Measurements from ENCODE around the gene OR52D1.
A peak's percentile ranks its signal among the peaks of the same experiment; 100 is the strongest.

OR52D1 gene

GRCh38 chr11:5460983-5461621, 27.4 kb upstream of the OR52D1 start:
- Histone ChIP-seq H3K18ac (ENCODE audit: low read length) (no peak overlapping the region), H3K79me1 (ENCODE audit: low read length) (no peaks in the 10 kb centered on the region), H3K27me3 (ENCODE audit: insufficient read depth, low read length, poor library complexity) (no peaks in the 10 kb centered on the region), H4K5ac (ENCODE audit: low read length) (no peak overlapping the region), H2BK5ac (ENCODE audit: low read length) (no peak overlapping the region), H4K8ac (ENCODE audit: low read depth, low read length) (no peak overlapping the region), H2BK15ac (replicated peaks; ENCODE audit: low read depth) (no peak overlapping the region), H2BK120ac (ENCODE audit: low read depth, low read length) (no peak overlapping the region), H3K79me2 (ENCODE audit: control insufficient read depth, insufficient read depth, low read length) (no peaks in the 10 kb centered on the region), H2AK5ac (ENCODE audit: low read length) (no peak overlapping the region), H3K9ac (ENCODE audit: low read length) (no peak overlapping the region), H3K4me3 (ENCODE audit: low read length) (no peak overlapping the region), H3K56ac (ENCODE audit: low read length) (no peak overlapping the region), H3K27ac (ENCODE audit: low read depth, low read length) (no peak overlapping the region), H3K4me2 (ENCODE audit: low read length) (no peak overlapping the region), H3K4me1 (ENCODE audit: control insufficient read depth, low read depth, low read length) (no peaks in the 10 kb centered on the region), H3K23ac (ENCODE audit: low read length) (no peak overlapping the region), H3K36me3 (ENCODE audit: control insufficient read depth, insufficient read depth, low read length) (no peaks in the 10 kb centered on the region), H3K4ac (ENCODE audit: low read depth, low read length) (no peak overlapping the region)
- DNase-seq: no peak
- WGBS (ENCODE audit: extremely low coverage, insufficient coverage, low lambda C conversion rate): no CpG with 5 or more reads among the region's 14 CpGs

DNA sequence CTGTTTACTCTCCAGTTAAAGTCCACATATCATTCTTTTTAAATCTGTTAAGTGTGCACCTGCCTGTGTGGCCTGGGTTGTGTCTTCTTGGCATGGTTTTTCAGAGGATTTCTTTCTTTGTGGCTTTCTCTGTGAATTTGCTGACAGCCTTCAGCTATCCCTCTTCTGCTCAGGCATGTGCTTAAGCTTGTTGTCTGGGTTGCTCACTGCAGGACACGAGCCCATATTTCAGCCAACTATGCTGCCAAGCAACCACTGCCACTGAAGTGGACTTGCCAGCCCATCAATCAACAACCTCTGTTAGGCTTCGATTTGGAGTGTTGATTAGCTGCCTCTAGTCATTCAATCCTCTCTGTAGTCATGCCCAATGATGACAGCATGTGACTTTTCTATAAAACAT, 21.0 kb upstream of the OR52D1 start:
- no peak overlapping the region for H3K4ac ChIP-seq (ENCODE audit: low read depth, low read length)
- no peak overlapping the region for H3K9ac ChIP-seq (ENCODE audit: low read length)
- no peak overlapping the region for H3K27ac ChIP-seq (ENCODE audit: low read depth, low read length)
- H3K23ac ChIP-seq (ENCODE audit: low read length): no peak overlapping the region
- H3K18ac ChIP-seq (ENCODE audit: low read length): no peak overlapping the region
- no CpG with 5 or more reads among the region's 2 CpGs for WGBS (ENCODE audit: extremely low coverage, insufficient coverage, low lambda C conversion rate)
- H2BK15ac ChIP-seq (replicated peaks; ENCODE audit: low read depth): no peak overlapping the region
- no peaks in the 10 kb centered on the region for H3K79me2 ChIP-seq (ENCODE audit: control insufficient read depth, insufficient read depth, low read length)
- no peak overlapping the region for H3K4me3 ChIP-seq (ENCODE audit: low read length)
- H3K27me3 ChIP-seq (ENCODE audit: insufficient read depth, low read length, poor library complexity): no peaks in the 10 kb centered on the region
- no peak overlapping the region for H2BK120ac ChIP-seq (ENCODE audit: low read depth, low read length)
- H3K36me3 ChIP-seq (ENCODE audit: control insufficient read depth, insufficient read depth, low read length): no peaks in the 10 kb centered on the region
- H3K56ac ChIP-seq (ENCODE audit: low read length): no peak overlapping the region
- H4K8ac ChIP-seq (ENCODE audit: low read depth, low read length): no peak overlapping the region
- H4K5ac ChIP-seq (ENCODE audit: low read length): no peak overlapping the region
- H3K79me1 ChIP-seq (ENCODE audit: low read length): no peaks in the 10 kb centered on the region
- H3K4me2 ChIP-seq (ENCODE audit: low read length): no peak overlapping the region
- H2BK5ac ChIP-seq (ENCODE audit: low read length): no peak overlapping the region
- H2AK5ac ChIP-seq (ENCODE audit: low read length): no peak overlapping the region
- H3K4me1 ChIP-seq (ENCODE audit: control insufficient read depth, low read depth, low read length): no peaks in the 10 kb centered on the region
- DNase-seq: no peak

DNA sequence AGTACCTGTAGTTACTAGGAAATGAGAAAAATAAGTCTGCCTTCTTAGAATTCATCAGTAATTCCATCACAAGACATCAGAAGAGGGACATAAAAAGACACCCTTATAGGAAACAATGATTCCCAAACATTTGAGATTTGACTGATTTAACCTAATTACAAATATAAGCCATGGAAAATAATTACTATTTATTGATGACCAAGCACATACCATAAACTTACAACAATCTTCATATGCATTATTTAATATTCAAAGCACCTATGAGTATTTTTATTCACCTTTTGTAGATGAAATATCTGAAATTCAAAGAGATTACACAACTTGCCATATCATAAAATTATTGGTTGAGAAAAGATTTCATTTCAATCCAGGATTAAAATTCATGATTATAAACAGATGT, 14.6 kb upstream of the OR52D1 start:
- no peak overlapping the region for H4K5ac ChIP-seq (ENCODE audit: low read length)

DNA sequence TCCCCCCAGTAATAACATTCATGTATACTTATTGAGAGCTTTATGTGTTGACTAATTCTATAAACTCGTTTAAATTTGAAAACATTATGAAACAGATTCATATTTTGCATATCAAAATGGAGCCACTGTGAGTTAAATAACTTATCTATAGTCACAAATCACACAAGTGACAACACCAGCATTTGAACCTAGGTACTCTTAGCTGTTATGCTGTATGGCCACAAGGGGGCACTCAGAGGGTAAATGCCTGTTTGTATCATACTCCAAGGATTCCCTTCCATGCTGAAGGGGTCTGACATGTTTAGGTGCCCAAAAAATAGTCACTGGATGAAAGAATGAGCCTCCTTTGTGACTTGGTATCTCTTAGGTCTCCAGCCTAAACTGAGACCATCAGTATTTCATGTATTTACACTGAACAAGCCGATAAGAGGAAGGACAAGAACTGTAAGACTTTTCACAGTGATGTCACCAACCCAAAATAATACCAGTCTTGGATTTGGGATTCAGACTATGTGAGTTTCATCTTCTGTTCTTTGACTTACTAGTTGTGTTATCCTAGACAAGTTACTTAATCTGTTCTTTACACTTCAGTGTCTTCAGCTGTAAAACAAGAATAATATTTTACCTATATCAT, 12.2 kb upstream of the OR52D1 start:
- no peak overlapping the region for H3K4me3 ChIP-seq (ENCODE audit: low read length)
- no peaks in the 10 kb centered on the region for H3K79me2 ChIP-seq (ENCODE audit: control insufficient read depth, insufficient read depth, low read length)
- no CpG with 5 or more reads among the region's 2 CpGs for WGBS (ENCODE audit: extremely low coverage, insufficient coverage, low lambda C conversion rate)
- no peak overlapping the region for H3K27ac ChIP-seq (ENCODE audit: low read depth, low read length)
- no peak overlapping the region for H2BK15ac ChIP-seq (replicated peaks; ENCODE audit: low read depth)
- no peaks in the 10 kb centered on the region for H3K4me1 ChIP-seq (ENCODE audit: control insufficient read depth, low read depth, low read length)
- no peaks in the 10 kb centered on the region for H3K36me3 ChIP-seq (ENCODE audit: control insufficient read depth, insufficient read depth, low read length)
- H3K23ac ChIP-seq (ENCODE audit: low read length): no peak overlapping the region
- H4K8ac ChIP-seq (ENCODE audit: low read depth, low read length): no peak overlapping the region
- H3K27me3 ChIP-seq (ENCODE audit: insufficient read depth, low read length, poor library complexity): no peaks in the 10 kb centered on the region
- no peaks in the 10 kb centered on the region for H3K79me1 ChIP-seq (ENCODE audit: low read length)
- no peak overlapping the region for H3K9ac ChIP-seq (ENCODE audit: low read length)
- H3K18ac ChIP-seq (ENCODE audit: low read length): no peak overlapping the region
- no peak overlapping the region for H2AK5ac ChIP-seq (ENCODE audit: low read length)
- H2BK5ac ChIP-seq (ENCODE audit: low read length): no peak overlapping the region
- H2BK120ac ChIP-seq (ENCODE audit: low read depth, low read length): no peak overlapping the region
- no peak overlapping the region for H3K56ac ChIP-seq (ENCODE audit: low read length)
- no peak overlapping the region for H4K5ac ChIP-seq (ENCODE audit: low read length)
- H3K4me2 ChIP-seq (ENCODE audit: low read length): no peak overlapping the region
- no peak overlapping the region for H3K4ac ChIP-seq (ENCODE audit: low read depth, low read length)
- peak; percentile 64 for DNase-seq

More for the DNA sequence above, 14.6 kb upstream of the OR52D1 start:
- Histone ChIP-seq H3K23ac (ENCODE audit: low read length) (no peak overlapping the region), H3K79me2 (ENCODE audit: control insufficient read depth, insufficient read depth, low read length) (no peaks in the 10 kb centered on the region), H2BK5ac (ENCODE audit: low read length) (no peak overlapping the region), H3K4me2 (ENCODE audit: low read length) (no peak overlapping the region), H3K4me1 (ENCODE audit: control insufficient read depth, low read depth, low read length) (no peaks in the 10 kb centered on the region), H3K4me3 (ENCODE audit: low read length) (no peak overlapping the region), H3K18ac (ENCODE audit: low read length) (no peak overlapping the region), H4K8ac (ENCODE audit: low read depth, low read length) (no peak overlapping the region), H3K27ac (ENCODE audit: low read depth, low read length) (no peak overlapping the region), H2BK15ac (replicated peaks; ENCODE audit: low read depth) (no peak overlapping the region), H3K36me3 (ENCODE audit: control insufficient read depth, insufficient read depth, low read length) (no peaks in the 10 kb centered on the region), H2AK5ac (ENCODE audit: low read length) (no peak overlapping the region), H3K79me1 (ENCODE audit: low read length) (no peaks in the 10 kb centered on the region), H3K4ac (ENCODE audit: low read depth, low read length) (no peak overlapping the region), H3K27me3 (ENCODE audit: insufficient read depth, low read length, poor library complexity) (no peaks in the 10 kb centered on the region), H2BK120ac (ENCODE audit: low read depth, low read length) (no peak overlapping the region), H3K56ac (ENCODE audit: low read length) (no peak overlapping the region), H3K9ac (ENCODE audit: low read length) (no peak overlapping the region)
- DNase-seq: no peak

DNA sequence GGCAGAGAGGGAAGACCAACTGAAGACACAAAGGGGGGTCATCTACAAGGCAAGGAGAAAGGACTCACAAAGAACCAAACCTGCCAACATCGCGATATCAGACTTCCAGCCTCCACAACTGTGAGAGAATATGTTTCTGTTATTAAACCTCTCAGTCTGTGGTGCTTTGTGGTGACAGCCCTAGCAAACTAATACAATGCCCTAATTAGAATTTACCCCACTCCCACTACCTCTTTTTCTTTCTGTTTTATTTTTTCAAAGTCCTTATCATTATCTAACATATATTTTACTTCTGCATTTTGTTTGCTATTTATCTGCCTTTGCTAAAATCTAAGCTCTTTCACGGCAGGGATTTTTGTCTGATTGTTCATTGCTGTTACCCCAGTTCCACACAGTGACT, 2.5 kb upstream of the OR52D1 start:
- H3K56ac ChIP-seq (ENCODE audit: low read length): no peak overlapping the region
- H3K4me1 ChIP-seq (ENCODE audit: control insufficient read depth, low read depth, low read length): no peaks in the 10 kb centered on the region
- H3K79me1 ChIP-seq (ENCODE audit: low read length): no peaks in the 10 kb centered on the region
- no peak overlapping the region for H3K9ac ChIP-seq (ENCODE audit: low read length)
- H2BK15ac ChIP-seq (replicated peaks; ENCODE audit: low read depth): no peak overlapping the region
- no peak overlapping the region for H4K8ac ChIP-seq (ENCODE audit: low read depth, low read length)
- H2BK5ac ChIP-seq (ENCODE audit: low read length): no peak overlapping the region
- no peak overlapping the region for H3K4me2 ChIP-seq (ENCODE audit: low read length)
- H4K5ac ChIP-seq (ENCODE audit: low read length): no peak overlapping the region
- H2BK120ac ChIP-seq (ENCODE audit: low read depth, low read length): no peak overlapping the region
- no peaks in the 10 kb centered on the region for H3K79me2 ChIP-seq (ENCODE audit: control insufficient read depth, insufficient read depth, low read length)
- no CpG with 5 or more reads among the region's 3 CpGs for WGBS (ENCODE audit: extremely low coverage, insufficient coverage, low lambda C conversion rate)
- H3K4me3 ChIP-seq (ENCODE audit: low read length): no peak overlapping the region
- H3K18ac ChIP-seq (ENCODE audit: low read length): no peak overlapping the region
- no peak overlapping the region for H3K27ac ChIP-seq (ENCODE audit: low read depth, low read length)
- H3K27me3 ChIP-seq (ENCODE audit: insufficient read depth, low read length, poor library complexity): no peaks in the 10 kb centered on the region
- H2AK5ac ChIP-seq (ENCODE audit: low read length): no peak overlapping the region
- no peaks in the 10 kb centered on the region for H3K36me3 ChIP-seq (ENCODE audit: control insufficient read depth, insufficient read depth, low read length)
- H3K23ac ChIP-seq (ENCODE audit: low read length): no peak overlapping the region
- H3K4ac ChIP-seq (ENCODE audit: low read depth, low read length): no peak overlapping the region
- DNase-seq: no peak

DNA sequence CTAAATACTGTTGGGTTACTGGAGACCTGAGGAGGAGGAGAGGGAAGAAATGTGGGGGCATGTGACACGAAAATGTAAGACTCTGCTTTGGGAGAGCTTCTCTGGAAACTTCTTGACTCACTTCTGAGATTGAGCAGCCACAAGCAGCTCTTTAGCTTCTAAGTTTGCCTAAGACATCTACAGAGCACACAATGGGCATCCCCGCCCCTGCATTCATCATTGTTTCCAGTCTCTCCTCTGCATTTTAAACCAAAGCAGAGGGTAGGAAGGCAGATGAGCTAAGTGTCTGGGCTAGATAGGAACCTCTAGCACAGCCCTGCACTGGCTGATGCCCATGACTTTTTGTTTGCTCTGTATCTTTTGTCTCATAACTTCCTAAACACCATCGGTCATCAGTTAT, 2.1 kb upstream of the OR52D1 start:
- no peak overlapping the region for H3K4ac ChIP-seq (ENCODE audit: low read depth, low read length)
- no peaks in the 10 kb centered on the region for H3K79me1 ChIP-seq (ENCODE audit: low read length)
- H2AK5ac ChIP-seq (ENCODE audit: low read length): no peak overlapping the region
- no peak overlapping the region for H3K27ac ChIP-seq (ENCODE audit: low read depth, low read length)
- H3K23ac ChIP-seq (ENCODE audit: low read length): no peak overlapping the region
- no peaks in the 10 kb centered on the region for H3K79me2 ChIP-seq (ENCODE audit: control insufficient read depth, insufficient read depth, low read length)
- no peaks in the 10 kb centered on the region for H3K36me3 ChIP-seq (ENCODE audit: control insufficient read depth, insufficient read depth, low read length)
- peak; percentile 26 for DNase-seq
- no peak overlapping the region for H3K56ac ChIP-seq (ENCODE audit: low read length)
- no peaks in the 10 kb centered on the region for H3K4me1 ChIP-seq (ENCODE audit: control insufficient read depth, low read depth, low read length)
- H3K4me3 ChIP-seq (ENCODE audit: low read length): no peak overlapping the region
- H4K8ac ChIP-seq (ENCODE audit: low read depth, low read length): no peak overlapping the region
- H2BK15ac ChIP-seq (replicated peaks; ENCODE audit: low read depth): no peak overlapping the region
- no peak overlapping the region for H3K18ac ChIP-seq (ENCODE audit: low read length)
- H2BK5ac ChIP-seq (ENCODE audit: low read length): no peak overlapping the region
- H3K4me2 ChIP-seq (ENCODE audit: low read length): no peak overlapping the region
- H2BK120ac ChIP-seq (ENCODE audit: low read depth, low read length): no peak overlapping the region
- no peak overlapping the region for H3K9ac ChIP-seq (ENCODE audit: low read length)
- H4K5ac ChIP-seq (ENCODE audit: low read length): no peak overlapping the region
- no CpG with 5 or more reads among the region's 3 CpGs for WGBS (ENCODE audit: extremely low coverage, insufficient coverage, low lambda C conversion rate)
- no peaks in the 10 kb centered on the region for H3K27me3 ChIP-seq (ENCODE audit: insufficient read depth, low read length, poor library complexity)
